GM18505 (cell line): ENCODE results near the gene ZCWPW2.

Experiments
- ATAC-seq: cut with Tn5 transposase; IDR thresholded peaks from one replicate; pipeline ENCODE4 v1.9.1; 2021; ENCODE audit not compliant: unreplicated experiment
- POLR2A ChIP-seq: IDR thresholded peaks from 4 replicates; pipeline ENCODE4 v1.6.1; 2011; ENCODE audit warnings: borderline replicate concordance; ENCODE audit not compliant: insufficient read depth, insufficient read length; ENCODE audit errors: extremely low read depth

Gene ZCWPW2

GRCh38 chr3:28564211-28564610 lies 215.7 kb downstream of the ZCWPW2 start:
- no peak for TF ChIP-seq POLR2A
- ATAC-seq, result no peak

GRCh38 chr3:28569357-28569756 lies 220.8 kb downstream of the ZCWPW2 start:
- no peak for ATAC-seq
- no peak for TF ChIP-seq POLR2A

- no peak for TF ChIP-seq POLR2A
Measured at GRCh38 chr3:28574036-28574435, 225.5 kb downstream of the ZCWPW2 start.

GRCh38 chr3:28575100-28575745 lies 226.7 kb downstream of the ZCWPW2 start:
- no peak for TF ChIP-seq POLR2A
- ATAC-seq, result no peak

More at GRCh38 chr3:28574036-28574435, 225.5 kb downstream of the ZCWPW2 start:
- ATAC-seq, result no peak
